GM12865 (cell line): ENCODE data around the gene PLPPR3.

Source experiments
- DNase-seq: peaks from one replicate; pipeline ENCODE4 v3.0.0; 2010; ENCODE audit warnings: low read depth
- H3K4me3 ChIP-seq: 2 replicates; pipeline ENCODE4 v1.5.1; 2011; ENCODE audit warnings: mild to moderate bottlenecking, low read depth, low read length, control low read depth
- CTCF ChIP-seq: IDR thresholded peaks from 2 replicates; pipeline ENCODE4 v1.5.1; 2011; ENCODE audit warnings: low read length, control low read depth, low read depth, inconsistent platforms; ENCODE audit not compliant: insufficient read depth; ENCODE audit errors: missing control alignments

The PLPPR3 gene

GRCh38 chr19:821825-822503 is at the start of gene PLPPR3:
Gene PLPPR3, minus strand, starts transcription at chr19:821955. Its CDS starts 396 bp downstream, at chr19:821559.
- DNase-seq, result no peak
- TF ChIP-seq CTCF, result no peak
- H3K4me3 ChIP-seq, result no peak within 1 kb of the TSS

GRCh38 chr19:870963-871401 is 49.2 kb upstream of the PLPPR3 start:
- no peak overlapping the region for H3K4me3 ChIP-seq
- DNase-seq, result no peak
- TF ChIP-seq CTCF, result no peak

- TF ChIP-seq CTCF, result no peak
- no peak overlapping the region for H3K4me3 ChIP-seq
- no peak for DNase-seq
These were observed 48.6 kb upstream of the PLPPR3 start for GRCh38 chr19:870314-870713.

GRCh38 chr19:869245-870177 is 47.8 kb upstream of the PLPPR3 start:
- H3K4me3 ChIP-seq, result no peak overlapping the region
- no peak for DNase-seq
- no peak for TF ChIP-seq CTCF

GRCh38 chr19:868458-869244 is 46.9 kb upstream of the PLPPR3 start:
- DNase-seq, result no peak
- H3K4me3 ChIP-seq, result no peak overlapping the region
- TF ChIP-seq CTCF, result no peak

GRCh38 chr19:867855-868457 is 46.2 kb upstream of the PLPPR3 start:
- no peak overlapping the region for H3K4me3 ChIP-seq
- no peak for DNase-seq
- no peak for TF ChIP-seq CTCF
